Activated CD8-positive, alpha-beta T cell treated with anti-CD3 and anti-CD28 coated beads for 36 hours (primary cell): ENCODE measurements around the gene MIF4GD. TPM values are rescaled to one million over a fixed set of nuclear protein-coding genes. Genes with fewer than 3 reads are reported as not detected.

Experiments used
- ATAC-seq: fragments of 200-7000 bp; cut with Tn5 transposase; one replicate; pipeline ENCODE4 v1.10.0; 2021; ENCODE audit warnings: mild to moderate bottlenecking, moderate library complexity
- CTCF ChIA-PET: fragments of 350-600 bp; sonication (Branson Sonifier 250); formaldehyde crosslinking; loops from one replicate; lab custom pipeline; 2021; ENCODE audit warnings: antibody characterized with exemption; lab: Charles Lee
- POLR2A ChIA-PET: fragments of 350-600 bp; sonication (Branson Sonifier 250); formaldehyde crosslinking; loops from one replicate; lab custom pipeline; 2021; ENCODE audit warnings: antibody characterized with exemption; lab: Charles Lee
- DNase-seq: peaks from one replicate; pipeline ENCODE4 v3.0.0-alpha.2; 2020
- H3K27ac Mint-ChIP-seq: one replicate; pipeline ENCODE4 v1.8.0; 2021; ENCODE audit warnings: mild to moderate bottlenecking, mixed read lengths
- H3K27me3 Mint-ChIP-seq: one replicate; pipeline ENCODE4 v1.8.0; 2021; ENCODE audit warnings: mixed read lengths
- H3K36me3 Mint-ChIP-seq: one replicate; pipeline ENCODE4 v1.8.0; 2021; ENCODE audit warnings: low read depth, mixed read lengths
- H3K4me1 Mint-ChIP-seq: one replicate; pipeline ENCODE4 v1.8.0; 2021; ENCODE audit warnings: low read depth, mixed read lengths
- H3K4me3 Mint-ChIP-seq: one replicate; pipeline ENCODE4 v1.8.0; 2021; ENCODE audit warnings: mild to moderate bottlenecking, moderate library complexity, mixed read lengths
- H3K9me3 Mint-ChIP-seq: one replicate; pipeline ENCODE4 v1.8.0; 2021; ENCODE audit warnings: mixed read lengths
- CTCF ChIP-seq: fragments of 200-600 bp; IDR thresholded peaks from one replicate; pipeline ENCODE4 v1.8.0; 2022; ENCODE audit warnings: antibody characterized with exemption, mild to moderate bottlenecking
- intact Hi-C: fragments of 100-400 bp; cut with micrococcal nuclease; formaldehyde crosslinking; loops from one replicate; pipeline ENCODE4 v1.10.0; 2022
- total RNA-seq, 2 experiments: library from RNA; stranded (reverse); gene quantifications; one replicate each; pipeline ENCODE4 v1.2.3, GENCODE V29; 2021

Gene MIF4GD
- 10 to 100 TPM; 42.4 to 43.8 TPM for total RNA-seq

GRCh38 chr17:75270966-75271232 is at the start of gene MIF4GD:
TSS of gene MIF4GD (minus strand) at chr17:75271231. CDS start at chr17:75270195, 1,036 bp downstream.
- intact Hi-C loops, result no loop called here
- CTCF ChIA-PET, result interaction anchor here (0.6 to 6.5 kb wide), 36 partner anchors 9 to 309 kb away, joined by 3 to 107 read pairs (median 4); partner anchors contain the start of genes GGA3, GRB2, MRPS7 and NT5C
- Mint-ChIP-seq H3K27ac (peak within 1 kb of the TSS; percentile 85), H3K36me3 (peaks cover 40% of the 10 kb centered on the region), H3K9me3 (no peaks in the 10 kb centered on the region), H3K4me1 (peaks cover 32% of the 10 kb centered on the region), H3K27me3 (no peaks in the 10 kb centered on the region), H3K4me3 (peak within 1 kb of the TSS; percentile 86)
- no peak for TF ChIP-seq CTCF
- POLR2A ChIA-PET, result interaction anchor here (0.6 to 7.2 kb wide), 23 partner anchors 9 to 247 kb away, joined by 3 to 105 read pairs (median 4); partner anchors contain the start of genes GGA3, GRB2, MRPS7 and NUP85
- no peak for DNase-seq
- ATAC-seq, result peak; percentile 9

GRCh38 chr17:75319904-75320691 is 49.1 kb upstream of the MIF4GD start:
- DNase-seq, result no peak
- ChIA-PET POLR2A (interaction anchor here (0.9 to 2.0 kb wide), 3 partner anchors 17 to 47 kb away, joined by 3 to 6 read pairs (median 5); no protein-coding TSS in a partner anchor), CTCF (interaction anchor here (1.2 to 4.6 kb wide), 6 partner anchors 28 to 93 kb away, joined by 3 to 39 read pairs (median 4); partner anchors contain the start of gene GRB2)
- no peak for ATAC-seq
- Mint-ChIP-seq H3K27me3 (no peaks in the 10 kb centered on the region), H3K4me3 (no peak overlapping the region), H3K4me1 (peaks cover 18% of the 10 kb centered on the region), H3K9me3 (no peaks in the 10 kb centered on the region), H3K36me3 (peaks cover 35% of the 10 kb centered on the region), H3K27ac (peak overlapping the region; percentile 36)
- intact Hi-C loops, result no loop called here
- no peak for TF ChIP-seq CTCF

GRCh38 chr17:75318615-75319222 is 47.7 kb upstream of the MIF4GD start:
- no peak for TF ChIP-seq CTCF
- H3K36me3 Mint-ChIP-seq, result peaks cover 30% of the 10 kb centered on the region
- ATAC-seq, result no peak
- no peaks in the 10 kb centered on the region for H3K9me3 Mint-ChIP-seq
- no peak for DNase-seq
- POLR2A ChIA-PET, result interaction anchor here (1.0 to 1.2 kb wide), 3 partner anchors 29 to 87 kb away, joined by 3 to 5 read pairs (median 3); partner anchors contain the start of gene GRB2
- H3K27ac Mint-ChIP-seq, result peak overlapping the region; percentile 59
- CTCF ChIA-PET, result no interaction called here
- intact Hi-C loops, result no loop called here
- H3K4me1 Mint-ChIP-seq, result peaks cover 27% of the 10 kb centered on the region
- no peak overlapping the region for H3K4me3 Mint-ChIP-seq
- H3K27me3 Mint-ChIP-seq, result no peaks in the 10 kb centered on the region

GRCh38 chr17:75318211-75318610 is 47.2 kb upstream of the MIF4GD start:
- H3K9me3 Mint-ChIP-seq, result no peaks in the 10 kb centered on the region
- H3K27ac Mint-ChIP-seq, result peak overlapping the region; percentile 44
- DNase-seq, result no peak
- H3K4me1 Mint-ChIP-seq, result peaks cover 25% of the 10 kb centered on the region
- CTCF ChIA-PET, result interaction anchor here (3.2 kb wide), 1 partner anchor 94 kb away, joined by 17 read pairs; no protein-coding TSS in a partner anchor
- peaks cover 26% of the 10 kb centered on the region for H3K36me3 Mint-ChIP-seq
- H3K27me3 Mint-ChIP-seq, result no peaks in the 10 kb centered on the region
- no peak overlapping the region for H3K4me3 Mint-ChIP-seq
- intact Hi-C loops, result no loop called here
- TF ChIP-seq CTCF, result no peak
- no peak for ATAC-seq
- POLR2A ChIA-PET, result interaction anchor here (1.0 to 1.2 kb wide), 2 partner anchors 28 to 88 kb away, joined by 3 read pairs; partner anchors contain the start of gene GRB2
